Breast epithelium (tissue), 4 donors: ENCODE measurements around the gene CRY1. TPM values are rescaled to one million over a fixed set of nuclear protein-coding genes. Genes with fewer than 3 reads are reported as not detected.

Experiments used
- DNase-seq, 2 donors: peaks; one replicate each; pipeline ENCODE4 v3.0.0-alpha.2; 2019; ENCODE audit warnings: low spot score in 2 of 2
- H3K27ac ChIP-seq, 2 donors: fragments of 200-600 bp; sonication (generic) in 1 of 2; one replicate each; pipeline ENCODE4 v1.5.1; 2016 to 2019; ENCODE audit warnings: mild to moderate bottlenecking in 1 of 2
- H3K27me3 ChIP-seq, 2 donors: fragments of 200-600 bp; sonication (generic) in 1 of 2; one replicate each; pipeline versions ENCODE4 v1.5.1 to v1.6.0; 2017 to 2019; ENCODE audit warnings: control low read depth in 1 of 2, mild to moderate bottlenecking in 1 of 2
- H3K36me3 ChIP-seq: fragments of 200-600 bp; one replicate; pipeline ENCODE4 v1.5.1; 2019
- H3K4me1 ChIP-seq, 2 donors: fragments of 200-600 bp; sonication (generic); one replicate each; pipeline ENCODE4 v1.5.1; 2016 to 2019; ENCODE audit warnings: control low read depth in 1 of 2
- H3K4me3 ChIP-seq, 3 donors: fragments of 200-600 bp; sonication (generic); 1 replicate in 2 of 3; 2 replicates in 1 of 3; pipeline ENCODE4 v1.5.1; 2016 to 2019; ENCODE audit warnings: mild to moderate bottlenecking in 3 of 3, moderate library complexity in 2 of 3
- H3K9me3 ChIP-seq, 2 donors: fragments of 200-600 bp; sonication (generic) in 1 of 2; one replicate each; pipeline ENCODE4 v1.5.1; 2016 to 2019; ENCODE audit warnings: control low read depth in 1 of 2
- CTCF ChIP-seq, 3 donors: fragments of 450-650 bp; IDR thresholded peaks; one replicate each; pipeline ENCODE4 v1.5.1; 2016 to 2017; ENCODE audit warnings: antibody characterized with exemption in 3 of 3, mild to moderate bottlenecking in 3 of 3, moderate library complexity in 3 of 3
- POLR2A ChIP-seq: fragments of 450-650 bp; IDR thresholded peaks from one replicate; pipeline ENCODE4 v1.6.1; 2016; ENCODE audit warnings: antibody characterized with exemption, mild to moderate bottlenecking, moderate library complexity
- POLR2AphosphoS5 ChIP-seq, 3 donors: sonication (generic); formaldehyde crosslinking; IDR thresholded peaks; one replicate each; pipeline ENCODE4 v1.6.1; 2017; ENCODE audit warnings: antibody characterized with exemption in 3 of 3
- intact Hi-C: fragments of 100-400 bp; cut with DNase I; formaldehyde crosslinking; loops from one replicate; pipeline ENCODE4 v1.15.1; 2023; ENCODE audit warnings: low total_unique reads
- total RNA-seq, 3 donors: library from RNA; depleted of rRNA; stranded (reverse); fragments of >200 nt; gene quantifications; one replicate each; pipeline ENCODE4 v1.1.0, GENCODE V29; 2016

CRY1 gene
- total RNA-seq, 3 donors from 2014 or later, result 24.0 to 81.5 (median 47.5) TPM

GRCh38 chr12:106973545-106973944 is 119.8 kb downstream of the CRY1 start:
- Histone ChIP-seq H3K4me3 (no peak overlapping the region), H3K4me1 (no peaks in the 10 kb centered on the region), H3K9me3 (no peaks in the 10 kb centered on the region), H3K27me3 (no peaks in the 10 kb centered on the region), H3K27ac (no peak overlapping the region), H3K36me3 (no peaks in the 10 kb centered on the region)
- no peak for DNase-seq
- no peak for TF ChIP-seq POLR2A
- no peak for TF ChIP-seq POLR2AphosphoS5 (IDR thresholded peaks at IDR 0.05)
- no peak for TF ChIP-seq CTCF (IDR thresholded peaks at IDR 0.05)
- intact Hi-C loops, result no loop called here

- no peaks in the 10 kb centered on the region for H3K27me3 ChIP-seq
- no peaks in the 10 kb centered on the region for H3K4me1 ChIP-seq
- no peak for DNase-seq
- no peaks in the 10 kb centered on the region for H3K36me3 ChIP-seq
- TF ChIP-seq POLR2AphosphoS5 (IDR thresholded peaks at IDR 0.05) (no peak), POLR2A (no peak), CTCF (IDR thresholded peaks at IDR 0.05) (no peak)
- no peak overlapping the region for H3K27ac ChIP-seq
- intact Hi-C loops, result no loop called here
- H3K9me3 ChIP-seq, result no peaks in the 10 kb centered on the region
- H3K4me3 ChIP-seq, result no peak overlapping the region
Observed at GRCh38 chr12:106971065-106971464, 122.3 kb downstream of the CRY1 start.

GRCh38 chr12:106964526-106964925 is 128.8 kb downstream of the CRY1 start:
- H3K4me3 ChIP-seq, result no peak overlapping the region
- H3K36me3 ChIP-seq, result no peaks in the 10 kb centered on the region
- H3K27me3 ChIP-seq, result no peaks in the 10 kb centered on the region
- no peak overlapping the region for H3K27ac ChIP-seq
- H3K4me1 ChIP-seq, result no peaks in the 10 kb centered on the region
- intact Hi-C loops, result no loop called here
- no peak for TF ChIP-seq POLR2AphosphoS5 (IDR thresholded peaks at IDR 0.05)
- TF ChIP-seq CTCF (IDR thresholded peaks at IDR 0.05), result no peak
- TF ChIP-seq POLR2A, result no peak
- no peak for DNase-seq
- no peaks in the 10 kb centered on the region for H3K9me3 ChIP-seq

GRCh38 chr12:106962286-106962685 is 131.1 kb downstream of the CRY1 start:
- Histone ChIP-seq H3K36me3 (no peaks in the 10 kb centered on the region), H3K9me3 (no peaks in the 10 kb centered on the region), H3K27me3 (no peaks in the 10 kb centered on the region), H3K4me1 (peaks cover 0 to 10% of the 10 kb centered on the region in 2 donors), H3K4me3 (no peak overlapping the region), H3K27ac (no peak overlapping the region)
- intact Hi-C loops, result no loop called here
- DNase-seq, result no peak
- no peak for TF ChIP-seq POLR2A
- no peak for TF ChIP-seq POLR2AphosphoS5 (IDR thresholded peaks at IDR 0.05)
- TF ChIP-seq CTCF (IDR thresholded peaks at IDR 0.05), result no peak

- no peaks in the 10 kb centered on the region for H3K27me3 ChIP-seq
- intact Hi-C loops, result no loop called here
- peaks cover 0 to 10% of the 10 kb centered on the region in 2 donors for H3K4me1 ChIP-seq
- no peak overlapping the region for H3K4me3 ChIP-seq
- no peaks in the 10 kb centered on the region for H3K9me3 ChIP-seq
- no peak overlapping the region for H3K27ac ChIP-seq
- TF ChIP-seq POLR2AphosphoS5 (IDR thresholded peaks at IDR 0.05), result no peak
- TF ChIP-seq POLR2A, result no peak
- TF ChIP-seq CTCF (IDR thresholded peaks at IDR 0.05), result no peak
- no peaks in the 10 kb centered on the region for H3K36me3 ChIP-seq
- no peak for DNase-seq
Observed at GRCh38 chr12:106960443-106960842, 132.9 kb downstream of the CRY1 start.
